ENCODE results near the gene CCSER2. TPM values are rescaled to one million over a fixed set of nuclear protein-coding genes. Genes with fewer than 3 reads are reported as not detected.

CCSER2 gene
- total RNA-seq, 3 donors from 2014 or later = 49.8 to 61.2 (median 49.9) TPM

- no peak for DNase-seq (ENCODE audit: low spot score in 2 of 2)
- Histone ChIP-seq H3K27me3 (no peaks in the 10 kb centered on the region), H3K9me3 (no peaks in the 10 kb centered on the region), H3K4me1 (peaks cover 0 to 2% of the 10 kb centered on the region in 2 donors), H3K4me3 (no peak overlapping the region), H3K36me3 (no peaks in the 10 kb centered on the region), H3K27ac (no peak overlapping the region)
- intact Hi-C loops (cut with DNase I; ENCODE audit: low total_unique reads) = no loop called here
- TF ChIP-seq POLR2AphosphoS5 (IDR thresholded peaks at IDR 0.05) = no peak
- no peak for TF ChIP-seq CTCF (IDR thresholded peaks at IDR 0.05)
- TF ChIP-seq POLR2A (IDR thresholded peaks at IDR 0.05) = no peak
Observed at GRCh38 chr10:84336406-84337090, 8.2 kb downstream of the CCSER2 start.

GRCh38 chr10:84337199-84337598, 8.8 kb downstream of the CCSER2 start:
- no peaks in the 10 kb centered on the region for H3K9me3 ChIP-seq
- no peaks in the 10 kb centered on the region for H3K4me1 ChIP-seq
- no peak overlapping the region for H3K4me3 ChIP-seq

GRCh38 chr10:84339025-84339424, 10.6 kb downstream of the CCSER2 start:
- Histone ChIP-seq H3K4me1 (no peaks in the 10 kb centered on the region), H3K36me3 (no peaks in the 10 kb centered on the region), H3K27ac (no peak overlapping the region), H3K4me3 (no peak overlapping the region), H3K27me3 (no peaks in the 10 kb centered on the region), H3K9me3 (no peaks in the 10 kb centered on the region)
- DNase-seq (ENCODE audit: low spot score in 2 of 2) = no peak
- intact Hi-C loops (cut with DNase I; ENCODE audit: low total_unique reads) = no loop called here
- TF ChIP-seq CTCF (IDR thresholded peaks at IDR 0.05) (no peak), POLR2AphosphoS5 (IDR thresholded peaks at IDR 0.05) (no peak), POLR2A (IDR thresholded peaks at IDR 0.05) (no peak)

More at GRCh38 chr10:84337199-84337598, 8.8 kb downstream of the CCSER2 start:
- H3K36me3 ChIP-seq = no peaks in the 10 kb centered on the region
- TF ChIP-seq POLR2A (IDR thresholded peaks at IDR 0.05) = no peak
- TF ChIP-seq POLR2AphosphoS5 (IDR thresholded peaks at IDR 0.05) = no peak
- no peak for TF ChIP-seq CTCF (IDR thresholded peaks at IDR 0.05)
- DNase-seq (ENCODE audit: low spot score in 2 of 2) = no peak
- no peak overlapping the region for H3K27ac ChIP-seq
- intact Hi-C loops (cut with DNase I; ENCODE audit: low total_unique reads) = no loop called here
- H3K27me3 ChIP-seq = no peaks in the 10 kb centered on the region

GRCh38 chr10:84340187-84340586, 11.8 kb downstream of the CCSER2 start:
- no peaks in the 10 kb centered on the region for H3K4me1 ChIP-seq

More at GRCh38 chr10:84340187-84340586, 11.8 kb downstream of the CCSER2 start:
- no peak for DNase-seq (ENCODE audit: low spot score in 2 of 2)
- intact Hi-C loops (cut with DNase I; ENCODE audit: low total_unique reads) = loop anchor here (2.0 kb wide), 1 partner anchor 43 kb away; no protein-coding TSS in a partner anchor
- H3K9me3 ChIP-seq = no peaks in the 10 kb centered on the region
- TF ChIP-seq POLR2AphosphoS5 (IDR thresholded peaks at IDR 0.05) = no peak
- TF ChIP-seq CTCF (IDR thresholded peaks at IDR 0.05) = no peak
- TF ChIP-seq POLR2A (IDR thresholded peaks at IDR 0.05) = no peak
- H3K27me3 ChIP-seq = no peaks in the 10 kb centered on the region
- no peak overlapping the region for H3K27ac ChIP-seq
- H3K36me3 ChIP-seq = no peaks in the 10 kb centered on the region
- H3K4me3 ChIP-seq = no peak overlapping the region

All from breast epithelium (tissue), 4 donors.